Retinal pigment epithelial cell (primary cell): Measurements from ENCODE around the gene PPP2R3B.
"Not testable (repeated sequence)": the region's sequence is repeated elsewhere in the genome, so short reads cannot be mapped to it uniquely, and the experiment has no call there.

Source experiments
- DNase-seq: peaks from one replicate; pipeline ENCODE4 v3.0.0-alpha.2; 2010; ENCODE audit warnings: low read depth
- H3K4me3 ChIP-seq: 2 replicates; pipeline ENCODE4 v1.5.1; 2011; ENCODE audit warnings: mild to moderate bottlenecking, low read length, control low read depth, moderate library complexity
- TF ChIP-seq, protein P1 (sequence below): conservative IDR thresholded peaks from 2 replicates; pipeline ENCODE4 v1.5.1; 2011; ENCODE audit warnings: low read depth, low read length, control low read depth, inconsistent platforms

The PPP2R3B gene

DNA sequence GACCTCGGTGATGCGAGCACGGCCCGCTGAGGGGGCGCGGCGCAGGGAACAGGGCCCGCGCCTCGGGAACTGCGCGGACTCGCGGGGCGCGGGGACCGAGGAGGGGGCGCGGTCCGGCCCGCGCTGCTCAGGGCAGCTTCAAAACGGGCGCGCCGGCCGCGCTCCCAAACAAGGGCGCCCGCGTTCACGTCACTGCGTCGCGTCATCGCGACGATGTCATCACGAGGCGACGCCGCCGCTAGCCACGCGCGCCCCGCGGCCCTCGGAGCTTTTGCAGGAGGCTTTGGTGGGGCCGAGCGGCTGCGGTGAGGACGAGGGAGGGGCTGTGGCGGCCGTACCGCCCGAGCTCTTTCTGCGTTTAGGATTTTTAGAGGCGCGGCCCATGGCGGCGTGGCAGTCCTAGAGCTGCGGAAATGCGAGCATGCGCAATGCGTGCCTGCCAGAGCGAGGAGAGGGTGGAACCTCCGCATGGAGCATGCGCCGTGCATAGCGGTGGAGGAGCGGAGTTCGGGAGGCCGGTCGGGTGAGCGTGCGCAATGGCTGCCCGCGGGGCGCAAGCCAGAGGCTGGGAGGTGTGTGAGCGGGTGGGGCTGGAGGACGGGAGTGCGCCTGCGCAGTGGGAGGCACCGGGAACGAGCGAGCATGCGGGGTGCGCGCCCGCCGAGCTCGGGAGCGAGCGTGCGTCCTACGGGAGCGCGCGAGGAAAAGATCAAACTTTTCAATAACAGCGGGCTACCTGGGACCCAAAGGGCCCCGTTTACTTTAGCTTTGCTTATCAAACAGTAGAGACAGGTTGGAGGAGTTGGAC, at the start of gene PPP2R3B:
Gene PPP2R3B, minus strand, starts transcription at position 140 of the 808 bp plus-strand sequence. CDS start 216 bp downstream, outside the sequence.
- DNase-seq, result peak; percentile 89
- TF ChIP-seq, protein P1, sequence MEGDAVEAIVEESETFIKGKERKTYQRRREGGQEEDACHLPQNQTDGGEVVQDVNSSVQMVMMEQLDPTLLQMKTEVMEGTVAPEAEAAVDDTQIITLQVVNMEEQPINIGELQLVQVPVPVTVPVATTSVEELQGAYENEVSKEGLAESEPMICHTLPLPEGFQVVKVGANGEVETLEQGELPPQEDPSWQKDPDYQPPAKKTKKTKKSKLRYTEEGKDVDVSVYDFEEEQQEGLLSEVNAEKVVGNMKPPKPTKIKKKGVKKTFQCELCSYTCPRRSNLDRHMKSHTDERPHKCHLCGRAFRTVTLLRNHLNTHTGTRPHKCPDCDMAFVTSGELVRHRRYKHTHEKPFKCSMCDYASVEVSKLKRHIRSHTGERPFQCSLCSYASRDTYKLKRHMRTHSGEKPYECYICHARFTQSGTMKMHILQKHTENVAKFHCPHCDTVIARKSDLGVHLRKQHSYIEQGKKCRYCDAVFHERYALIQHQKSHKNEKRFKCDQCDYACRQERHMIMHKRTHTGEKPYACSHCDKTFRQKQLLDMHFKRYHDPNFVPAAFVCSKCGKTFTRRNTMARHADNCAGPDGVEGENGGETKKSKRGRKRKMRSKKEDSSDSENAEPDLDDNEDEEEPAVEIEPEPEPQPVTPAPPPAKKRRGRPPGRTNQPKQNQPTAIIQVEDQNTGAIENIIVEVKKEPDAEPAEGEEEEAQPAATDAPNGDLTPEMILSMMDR, result no peak
- H3K4me3 ChIP-seq, result peak within 1 kb of the TSS; percentile 83

DNA sequence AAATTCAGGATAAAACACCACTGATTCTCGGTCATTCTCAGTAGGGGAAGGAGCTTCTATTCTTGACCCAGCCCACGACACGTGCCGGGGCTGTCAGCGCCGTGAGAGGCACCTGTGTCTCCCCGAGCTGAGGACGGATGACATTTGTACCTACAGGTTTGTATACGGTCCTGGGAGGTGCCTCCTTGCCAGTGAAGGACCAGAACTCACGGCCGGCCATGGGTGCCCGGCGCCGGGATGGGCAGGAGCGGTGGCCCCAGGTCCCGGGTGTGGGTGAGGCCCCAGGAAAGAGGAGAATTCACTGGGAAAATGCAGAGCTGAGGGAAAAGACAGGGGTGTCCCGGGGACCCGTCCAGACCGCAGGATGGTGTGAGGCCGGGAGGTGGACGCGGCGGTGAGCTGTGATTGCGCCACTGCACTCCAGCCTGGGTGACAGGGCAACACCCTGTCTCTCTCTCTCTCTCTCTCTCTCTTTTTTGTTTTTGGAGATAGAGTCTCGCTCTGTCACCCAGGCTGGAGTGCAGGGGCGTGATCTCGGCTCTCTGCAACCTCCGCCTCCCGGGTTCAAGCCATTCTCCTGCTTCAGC, 48.9 kb upstream of the PPP2R3B start:
- no peak for DNase-seq
- no peak overlapping the region for H3K4me3 ChIP-seq
- TF ChIP-seq, protein P1, result no peak

DNA sequence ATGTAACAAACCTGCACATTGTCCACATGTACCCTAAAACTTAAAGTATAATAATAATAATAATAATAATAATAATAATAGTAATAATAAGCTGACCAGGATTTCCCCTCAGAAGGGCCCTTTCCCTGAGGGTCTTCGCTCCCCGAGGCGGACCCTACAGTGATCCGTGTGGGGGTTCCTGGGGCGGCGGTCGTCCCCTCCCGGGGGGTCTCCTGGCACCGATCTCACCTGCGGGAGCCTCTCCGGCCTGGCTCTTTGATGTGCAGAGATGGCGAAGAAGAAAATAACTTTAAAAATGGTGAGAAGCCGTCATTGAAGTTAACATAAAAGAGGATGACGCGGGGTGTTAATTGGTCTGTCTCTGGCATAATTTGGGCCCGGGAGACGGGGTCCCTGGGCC, 48.2 kb upstream of the PPP2R3B start:
- no peak for DNase-seq
- H3K4me3 ChIP-seq, result no peak overlapping the region
- TF ChIP-seq, protein P1, result no peak

DNA sequence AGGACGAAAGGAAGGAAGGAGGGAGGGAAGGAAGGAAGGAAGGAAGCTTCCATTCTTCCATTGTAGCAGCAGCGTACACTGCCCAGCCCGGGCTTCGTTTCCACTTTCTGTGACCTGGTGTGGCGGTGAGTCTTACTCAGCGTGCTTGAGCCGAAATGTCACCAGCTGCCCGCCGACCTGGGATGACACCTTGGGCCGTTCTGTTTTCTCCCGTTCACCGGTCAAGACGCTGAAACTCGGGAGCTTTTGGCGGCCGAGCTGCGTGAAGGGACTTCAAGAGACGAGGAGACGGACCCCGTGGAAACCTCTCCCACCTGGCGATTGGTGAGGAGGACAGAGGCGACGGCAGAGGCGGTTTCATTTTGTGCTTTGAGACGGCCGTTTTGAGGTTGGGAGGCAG, 47.1 kb upstream of the PPP2R3B start:
- no peak overlapping the region for H3K4me3 ChIP-seq
- TF ChIP-seq, protein P1, result no peak
- no peak for DNase-seq

- DNase-seq, H3K4me3 ChIP-seq: not testable (repeated sequence)
These were observed 46.0 kb upstream of the PPP2R3B start for GRCh38 chrX:432666-433065.

DNA sequence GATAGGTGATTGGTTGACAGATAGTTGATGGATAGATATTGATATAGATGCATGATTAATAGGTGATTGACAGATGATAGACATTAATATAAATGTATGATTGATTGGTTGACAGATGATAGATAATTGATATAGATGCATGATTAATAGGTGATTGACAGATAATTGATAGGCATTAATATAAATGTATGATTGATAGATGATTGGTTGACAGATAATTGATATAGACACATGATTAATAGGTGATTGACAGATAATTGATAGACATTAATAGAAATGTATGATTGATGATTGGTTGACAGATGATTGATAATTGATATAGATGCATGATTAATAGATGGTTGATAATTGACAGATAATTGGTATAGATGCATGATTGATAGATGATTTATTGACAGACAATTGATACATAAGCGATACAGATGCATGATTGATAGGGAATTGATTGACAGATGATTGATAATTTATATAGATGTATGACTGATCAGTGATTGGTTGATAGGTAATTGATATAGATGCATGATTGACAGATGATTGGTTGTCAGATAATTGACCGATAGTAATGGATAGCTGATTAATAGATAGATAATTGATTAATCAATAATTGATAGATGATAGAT, 44.9 kb upstream of the PPP2R3B start:
- no peak for DNase-seq
- TF ChIP-seq, protein P1, result no peak
- H3K4me3 ChIP-seq, result no peak overlapping the region

GRCh38 chrX:431056-431455, 44.3 kb upstream of the PPP2R3B start:
- no peak overlapping the region for H3K4me3 ChIP-seq
- TF ChIP-seq, protein P1, result no peak
- no peak for DNase-seq
